ENCODE data around the gene OGFOD3. TPM values are rescaled to one million over a fixed set of nuclear protein-coding genes. Genes with fewer than 3 reads are reported as not detected.

Gene OGFOD3
- total and polyA plus RNA-seq, 2 donors (not counting 3 experiments of a cell fraction or from before 2014, with no cell fraction given) = 31.7 to 34.8 TPM

DNA sequence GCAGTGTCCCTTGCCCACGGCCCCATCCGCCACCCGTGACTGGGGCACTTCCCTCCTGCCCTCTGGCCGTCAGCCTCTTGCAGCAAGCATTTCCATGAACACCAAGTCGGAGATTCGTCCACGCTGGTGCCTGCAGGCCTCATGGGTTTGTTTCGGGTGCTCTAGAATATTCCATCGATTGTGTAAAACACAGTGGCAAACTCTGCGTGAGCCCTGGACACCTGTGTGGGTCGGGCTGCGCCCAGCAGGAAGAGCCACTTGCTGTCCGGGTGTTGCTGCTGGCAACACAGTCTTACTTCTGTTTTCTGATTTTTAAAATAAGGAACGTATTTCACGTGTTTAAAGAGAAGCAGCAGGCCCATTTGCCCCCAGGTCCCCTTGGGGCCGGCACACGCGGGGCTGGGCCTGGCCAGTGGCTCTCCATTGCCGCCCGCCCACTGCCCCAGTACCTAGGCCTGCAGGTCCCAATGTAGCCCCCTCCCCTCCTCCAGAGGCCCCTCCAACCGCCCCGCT, 22.1 kb upstream of the OGFOD3 start:
- FAIRE-seq (no peak), DNase-seq (ENCODE audit: low read depth, low spot score) (no peak)
- no peak overlapping the region for H3K27ac ChIP-seq (ENCODE audit: insufficient read depth, low read depth, low read length)
- H3K4me3 ChIP-seq (replicated peaks in 1 of 3; ENCODE audit: insufficient read depth in 1 of 3, low read depth in 1 of 3, low read length in 3 of 3) = no peak overlapping the region
- CTCF ChIA-PET = interaction anchor here (1.2 kb wide), 1 partner anchor 13 kb away, joined by 3 read pairs; no protein-coding TSS in a partner anchor
- no peaks in the 10 kb centered on the region for H3K4me1 ChIP-seq (ENCODE audit: control insufficient read depth, extremely low read depth, insufficient read depth, low read length)
- no peak overlapping the region for H2AFZ ChIP-seq (ENCODE audit: low read depth, low read length)
- no peak overlapping the region for H3K4me2 ChIP-seq (ENCODE audit: insufficient read depth, low read length)
- H3K9me1 ChIP-seq (replicated peaks; ENCODE audit: control insufficient read depth, extremely low read depth, insufficient read depth, low read length) = no peaks in the 10 kb centered on the region
- peaks cover 0 to 13% of the 10 kb centered on the region in 2 experiments for H3K36me3 ChIP-seq (ENCODE audit: control insufficient read depth in 2 of 2, extremely low read depth in 1 of 2, insufficient read depth in 2 of 2, low read length in 2 of 2)
- dilution Hi-C loops (cut with MboI; ENCODE audit: extremely low pct_ligation_motif_present, low sequenced_read_pairs) = no loop called here
- H3K9ac ChIP-seq (replicated peaks; ENCODE audit: extremely low read depth, insufficient read depth, low read length) = no peak overlapping the region
- no peaks in the 10 kb centered on the region for H3K79me2 ChIP-seq (ENCODE audit: control insufficient read depth, insufficient read depth, low read length)
- H3K27me3 ChIP-seq (ENCODE audit: control insufficient read depth in 2 of 2, insufficient read depth in 2 of 2, low read length in 2 of 2) = no peaks in the 10 kb centered on the region
- no peaks in the 10 kb centered on the region for H3K9me3 ChIP-seq (replicated peaks; ENCODE audit: control insufficient read depth, insufficient read depth, low read length)
- TF ChIP-seq MYC (IDR thresholded peaks at IDR 0.05; ENCODE audit: low read depth, low read length) (no peak), POLR2A (IDR thresholded peaks at IDR 0.05; ENCODE audit: low read depth, low read length) (no peak), EZH2 (IDR thresholded peaks at IDR 0.05; ENCODE audit: borderline replicate concordance, low read depth, low read length, severe bottlenecking) (no peak), GATA2 (IDR thresholded peaks at IDR 0.05; ENCODE audit: insufficient read depth, insufficient read length, low read depth, low read length) (no peak), POLR2AphosphoS5 (IDR thresholded peaks at IDR 0.05; ENCODE audit: insufficient read depth, low read depth, low read length) (no peak), JUN (IDR thresholded peaks at IDR 0.05; ENCODE audit: borderline replicate concordance, insufficient read depth, insufficient read length, low read depth) (no peak), FOS (IDR thresholded peaks at IDR 0.05; ENCODE audit: borderline replicate concordance, insufficient read depth, low read length) (no peak)
- TF ChIP-seq, protein P1, sequence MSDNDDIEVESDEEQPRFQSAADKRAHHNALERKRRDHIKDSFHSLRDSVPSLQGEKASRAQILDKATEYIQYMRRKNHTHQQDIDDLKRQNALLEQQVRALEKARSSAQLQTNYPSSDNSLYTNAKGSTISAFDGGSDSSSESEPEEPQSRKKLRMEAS (IDR thresholded peaks at IDR 0.05; ENCODE audit: insufficient read depth, insufficient read length) = no peak
- TF ChIP-seq, protein P2, sequence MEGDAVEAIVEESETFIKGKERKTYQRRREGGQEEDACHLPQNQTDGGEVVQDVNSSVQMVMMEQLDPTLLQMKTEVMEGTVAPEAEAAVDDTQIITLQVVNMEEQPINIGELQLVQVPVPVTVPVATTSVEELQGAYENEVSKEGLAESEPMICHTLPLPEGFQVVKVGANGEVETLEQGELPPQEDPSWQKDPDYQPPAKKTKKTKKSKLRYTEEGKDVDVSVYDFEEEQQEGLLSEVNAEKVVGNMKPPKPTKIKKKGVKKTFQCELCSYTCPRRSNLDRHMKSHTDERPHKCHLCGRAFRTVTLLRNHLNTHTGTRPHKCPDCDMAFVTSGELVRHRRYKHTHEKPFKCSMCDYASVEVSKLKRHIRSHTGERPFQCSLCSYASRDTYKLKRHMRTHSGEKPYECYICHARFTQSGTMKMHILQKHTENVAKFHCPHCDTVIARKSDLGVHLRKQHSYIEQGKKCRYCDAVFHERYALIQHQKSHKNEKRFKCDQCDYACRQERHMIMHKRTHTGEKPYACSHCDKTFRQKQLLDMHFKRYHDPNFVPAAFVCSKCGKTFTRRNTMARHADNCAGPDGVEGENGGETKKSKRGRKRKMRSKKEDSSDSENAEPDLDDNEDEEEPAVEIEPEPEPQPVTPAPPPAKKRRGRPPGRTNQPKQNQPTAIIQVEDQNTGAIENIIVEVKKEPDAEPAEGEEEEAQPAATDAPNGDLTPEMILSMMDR (IDR thresholded peaks at IDR 0.05; ENCODE audit: extremely low read depth in 1 of 2, insufficient read depth in 1 of 2, low read depth in 1 of 2, low read length in 2 of 2) = no peak
- POLR2A ChIA-PET = no interaction called here
- intact Hi-C loops (cut with micrococcal nuclease) = no loop called here
- no peaks in the 10 kb centered on the region for H4K20me1 ChIP-seq (replicated peaks; ENCODE audit: control insufficient read depth, extremely low read depth, insufficient read depth, low read length)
- BruUV-seq (replicated peaks) = no TSS peak

Data from endothelial cell of umbilical vein (primary cell).